ENCODE data around the gene LUM.

GRCh38 chr12:91113621-91114020 is 2.3 kb upstream of the LUM start:
- TF ChIP-seq CTCF (IDR thresholded peaks at IDR 0.05; ENCODE audit: extremely low read depth in 1 of 2, insufficient read depth in 1 of 2, low read depth in 1 of 2, low read length in 2 of 2) (no peak), EZH2 (IDR thresholded peaks at IDR 0.05; ENCODE audit: borderline replicate concordance, low read depth, low read length, severe bottlenecking) (no peak)

All from endothelial cell of umbilical vein (primary cell).